Mammary epithelial cell (primary cell): ENCODE results near the gene SEC16B.

Source experiments
- EZH2 ChIP-seq: IDR thresholded peaks from 2 replicates; pipeline ENCODE4 v1.6.1; 2012; ENCODE audit warnings: low read length, inconsistent platforms, borderline replicate concordance
- TF ChIP-seq, protein P1 (sequence below), 2 donors: IDR thresholded peaks in 1 of 2; conservative IDR thresholded peaks in 1 of 2; 2 replicates each; pipeline ENCODE4 v1.5.1; 2011 to 2012; ENCODE audit warnings: inconsistent platforms in 2 of 2, low read length in 2 of 2, mild to moderate bottlenecking in 2 of 2, control low read depth in 1 of 2, low read depth in 1 of 2; ENCODE audit not compliant: insufficient read depth in 1 of 2; ENCODE audit errors: extremely low read depth in 1 of 2

DNA sequence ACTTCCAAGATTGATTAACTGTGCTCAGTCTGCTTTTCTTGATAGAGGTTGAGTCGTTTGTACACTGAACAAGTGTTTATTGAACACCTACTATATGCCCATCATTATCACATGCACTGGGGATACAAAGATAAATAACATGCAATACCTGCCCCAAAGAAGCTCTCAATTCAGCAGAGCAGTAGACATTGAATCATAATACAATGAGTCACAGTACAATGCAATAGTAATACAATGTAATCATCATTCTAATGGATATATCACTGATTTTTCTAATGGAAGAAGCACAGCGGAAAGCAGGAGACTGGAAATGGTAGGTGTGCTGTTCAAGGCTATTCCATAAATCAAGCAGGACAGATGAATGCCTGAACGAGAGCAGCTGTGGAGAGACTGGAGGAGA lies 3.7 kb upstream of the SEC16B start:
- TF ChIP-seq, protein P1, sequence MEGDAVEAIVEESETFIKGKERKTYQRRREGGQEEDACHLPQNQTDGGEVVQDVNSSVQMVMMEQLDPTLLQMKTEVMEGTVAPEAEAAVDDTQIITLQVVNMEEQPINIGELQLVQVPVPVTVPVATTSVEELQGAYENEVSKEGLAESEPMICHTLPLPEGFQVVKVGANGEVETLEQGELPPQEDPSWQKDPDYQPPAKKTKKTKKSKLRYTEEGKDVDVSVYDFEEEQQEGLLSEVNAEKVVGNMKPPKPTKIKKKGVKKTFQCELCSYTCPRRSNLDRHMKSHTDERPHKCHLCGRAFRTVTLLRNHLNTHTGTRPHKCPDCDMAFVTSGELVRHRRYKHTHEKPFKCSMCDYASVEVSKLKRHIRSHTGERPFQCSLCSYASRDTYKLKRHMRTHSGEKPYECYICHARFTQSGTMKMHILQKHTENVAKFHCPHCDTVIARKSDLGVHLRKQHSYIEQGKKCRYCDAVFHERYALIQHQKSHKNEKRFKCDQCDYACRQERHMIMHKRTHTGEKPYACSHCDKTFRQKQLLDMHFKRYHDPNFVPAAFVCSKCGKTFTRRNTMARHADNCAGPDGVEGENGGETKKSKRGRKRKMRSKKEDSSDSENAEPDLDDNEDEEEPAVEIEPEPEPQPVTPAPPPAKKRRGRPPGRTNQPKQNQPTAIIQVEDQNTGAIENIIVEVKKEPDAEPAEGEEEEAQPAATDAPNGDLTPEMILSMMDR (conservative IDR thresholded peaks at IDR 0.05 in 1 of 2, IDR thresholded peaks at IDR 0.05 in 1 of 2; ENCODE audit: extremely low read depth in 1 of 2, insufficient read depth in 1 of 2, low read depth in 1 of 2, low read length in 2 of 2): no peak
- no peak for TF ChIP-seq EZH2
